NCI-H345 treated with DMSO at 0.1 percent for 48 hours (cell line): ENCODE results near the gene RSU1.

ENCODE experiments used
- DNase-seq: peaks from one replicate; lab custom pipeline; 2025; ENCODE audit not compliant: unreplicated experiment; lab: John Stamatoyannopoulos, UW

RSU1 gene

DNA sequence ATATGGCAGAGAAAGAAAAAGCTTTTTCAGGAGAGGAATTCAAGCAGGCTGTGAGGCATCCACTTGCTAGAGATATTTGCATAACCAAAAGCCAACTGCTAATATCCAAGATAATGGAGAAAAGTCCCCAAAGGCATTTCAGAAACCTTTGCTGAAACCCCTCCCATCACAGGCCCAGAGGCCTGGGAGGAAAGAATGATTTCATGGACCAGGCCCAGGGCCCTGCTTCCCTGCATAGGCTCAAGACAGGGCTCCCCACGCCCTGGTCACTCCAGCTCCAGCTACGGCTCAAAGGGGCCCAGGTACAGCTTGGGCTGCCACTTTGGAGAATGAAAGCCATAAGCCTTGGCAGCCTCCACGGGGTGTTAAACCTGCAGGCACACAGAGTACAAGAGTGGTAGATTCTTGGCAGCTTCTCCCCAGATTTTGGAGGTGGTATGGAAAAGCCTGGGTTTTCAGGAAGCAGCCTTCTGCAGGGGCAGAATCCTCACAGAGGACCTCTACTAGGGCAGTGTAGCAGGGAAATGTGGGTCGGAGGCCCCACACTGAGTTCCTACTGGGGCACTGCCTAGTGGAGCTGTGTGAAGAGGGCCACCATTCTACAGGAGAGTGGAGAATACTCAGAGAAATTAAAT, 5.6 kb upstream of the RSU1 start:
- DNase-seq = no peak

GRCh38 chr10:16822027-16822426, 4.8 kb upstream of the RSU1 start:
- DNase-seq = no peak

GRCh38 chr10:16820421-16820820, 3.2 kb upstream of the RSU1 start:
- DNase-seq = no peak

GRCh38 chr10:16820018-16820417, 2.8 kb upstream of the RSU1 start:
- no peak for DNase-seq

- DNase-seq = no peak
Measured at GRCh38 chr10:16819436-16819835, 2.2 kb upstream of the RSU1 start.

GRCh38 chr10:16819026-16819425, 1.8 kb upstream of the RSU1 start:
- DNase-seq = no peak

GRCh38 chr10:16816830-16817124, 447 bp downstream of the RSU1 start:
- no peak for DNase-seq

DNA sequence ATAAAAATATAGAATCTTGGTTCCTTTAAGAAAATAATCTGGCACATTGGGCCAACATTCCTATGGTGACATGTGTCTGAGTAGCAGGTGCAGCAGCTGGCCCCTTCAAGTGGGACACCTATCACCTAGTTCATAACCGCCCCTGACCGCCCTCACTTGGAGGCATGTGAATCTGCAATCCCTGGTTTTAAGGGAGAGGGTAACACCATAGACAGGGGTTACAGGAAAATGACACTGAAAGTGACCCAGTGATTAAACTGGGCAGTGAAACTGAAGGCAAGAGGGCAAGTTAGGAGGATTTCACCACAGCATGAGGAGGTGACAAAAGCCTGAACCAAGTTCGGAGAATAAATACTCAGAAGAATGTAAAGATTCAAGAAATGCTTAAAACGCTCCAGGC, 1.1 kb downstream of the RSU1 start:
- no peak for DNase-seq

DNA sequence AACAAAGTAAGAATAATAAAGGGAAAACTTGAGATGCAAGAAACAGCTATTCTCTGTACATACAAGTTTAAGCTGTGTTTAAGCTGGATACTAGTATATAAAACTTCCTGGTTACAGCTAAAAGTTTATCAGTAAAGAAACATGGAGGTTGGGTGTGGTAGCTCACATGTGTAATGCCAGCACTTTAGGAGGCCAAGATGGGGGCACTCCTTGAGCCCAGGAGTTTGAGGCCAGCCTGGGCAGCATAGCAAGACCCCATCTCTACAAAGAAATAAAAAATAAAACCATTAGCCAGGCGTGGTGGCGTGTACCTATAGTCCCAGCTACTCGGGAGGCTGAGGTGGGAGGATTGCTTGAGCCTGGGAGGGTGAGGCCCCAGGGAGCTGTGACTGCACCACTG, 3.2 kb downstream of the RSU1 start:
- DNase-seq = no peak

DNA sequence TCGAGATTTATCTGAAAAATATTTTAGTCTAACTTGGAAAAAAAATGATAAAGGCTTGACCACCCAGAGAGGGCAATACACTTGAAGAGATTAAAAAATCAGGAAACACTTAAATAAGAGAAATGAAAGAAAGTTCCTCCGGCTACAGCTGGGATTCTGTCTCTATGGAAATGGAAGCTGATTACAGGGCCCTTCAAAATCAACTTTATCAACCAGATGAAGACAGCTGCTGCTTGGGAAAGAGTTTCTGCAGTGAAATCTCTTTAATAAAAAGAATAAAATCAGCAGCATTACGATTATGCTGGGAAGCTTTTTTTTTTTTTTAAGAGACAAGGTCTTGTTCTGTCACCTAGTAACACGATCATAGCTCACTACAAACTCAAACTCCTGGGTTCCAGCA, 4.5 kb downstream of the RSU1 start:
- DNase-seq = no peak

GRCh38 chr10:16811765-16812164, 5.5 kb downstream of the RSU1 start:
- no peak for DNase-seq

- DNase-seq = no peak
Measured at GRCh38 chr10:16811292-16811691, 5.9 kb downstream of the RSU1 start.

DNA sequence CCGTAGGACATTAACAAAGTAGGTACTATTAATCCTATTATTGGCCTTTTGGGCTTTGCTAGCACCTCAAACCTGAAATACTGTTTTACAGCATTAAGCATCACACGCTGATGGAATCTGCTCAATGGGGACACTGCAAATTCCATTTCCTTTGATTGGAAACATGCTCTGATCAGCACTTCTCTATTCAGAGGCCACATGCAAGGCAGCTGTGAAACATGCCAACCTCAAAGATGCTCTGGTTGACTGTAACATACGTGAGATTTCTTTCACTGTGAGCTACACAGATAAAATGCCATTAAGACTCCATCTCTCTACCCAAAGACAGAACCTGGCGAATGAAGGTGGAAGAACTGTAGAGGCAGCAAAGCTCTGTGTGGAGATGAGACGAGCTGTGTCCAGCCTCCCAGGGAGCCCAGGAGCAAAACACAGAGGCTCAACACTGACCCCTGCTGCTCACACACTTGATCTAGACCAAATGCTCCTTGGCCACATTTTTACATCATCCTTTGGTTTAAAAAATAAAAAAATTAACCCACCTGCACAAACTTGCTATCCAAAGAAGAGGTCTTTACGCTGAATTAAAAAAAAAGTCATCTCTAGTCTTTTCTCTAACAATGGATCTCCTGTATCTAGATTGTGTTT, 8.0 kb downstream of the RSU1 start:
- DNase-seq = no peak

GRCh38 chr10:16804123-16804522, 13.1 kb downstream of the RSU1 start:
- no peak for DNase-seq

GRCh38 chr10:16803464-16803863, 13.8 kb downstream of the RSU1 start:
- DNase-seq = no peak

GRCh38 chr10:16799621-16800020, 17.6 kb downstream of the RSU1 start:
- DNase-seq = no peak

- no peak for DNase-seq
Measured at GRCh38 chr10:16798571-16798970, 18.7 kb downstream of the RSU1 start.

- DNase-seq = no peak
Measured at GRCh38 chr10:16795410-16796073, 21.7 kb downstream of the RSU1 start.

DNA sequence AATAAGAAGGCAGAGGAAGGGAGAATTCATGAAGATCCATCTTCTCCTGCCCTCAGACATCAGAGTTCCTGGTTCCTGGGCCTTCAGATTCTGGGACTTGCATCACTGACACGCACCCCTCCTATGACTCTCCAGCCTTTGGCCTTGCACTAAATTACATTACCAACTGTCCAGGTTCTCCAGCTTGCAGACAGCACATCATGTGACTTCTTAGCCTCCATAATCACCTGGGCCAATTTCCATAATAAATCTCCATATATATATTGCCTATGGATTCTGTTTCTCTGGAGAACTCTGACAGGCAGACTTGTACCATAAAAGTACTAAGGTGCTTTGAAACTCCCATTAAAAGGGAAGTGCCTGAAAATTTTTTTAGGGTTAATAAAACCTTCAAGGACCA, 23.2 kb downstream of the RSU1 start:
- no peak for DNase-seq

DNA sequence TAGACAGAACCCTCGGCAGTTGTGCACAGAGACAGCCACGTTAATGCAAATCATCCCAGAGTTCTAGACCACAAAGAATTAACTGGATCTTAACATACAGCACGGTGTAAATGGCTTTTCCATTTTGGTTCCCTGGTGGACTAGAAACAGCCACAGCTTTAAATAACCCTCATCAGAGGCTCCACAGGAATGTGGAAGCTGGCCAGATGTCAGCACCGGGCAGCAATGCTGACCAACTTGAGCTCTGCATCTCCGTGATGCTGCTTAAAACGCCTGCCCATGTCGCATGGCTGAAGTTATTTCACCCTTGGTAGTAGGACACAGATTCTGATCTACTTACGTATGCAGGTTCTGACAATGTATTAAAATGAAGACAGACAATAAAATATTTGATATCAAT, 24.5 kb downstream of the RSU1 start:
- no peak for DNase-seq

DNA sequence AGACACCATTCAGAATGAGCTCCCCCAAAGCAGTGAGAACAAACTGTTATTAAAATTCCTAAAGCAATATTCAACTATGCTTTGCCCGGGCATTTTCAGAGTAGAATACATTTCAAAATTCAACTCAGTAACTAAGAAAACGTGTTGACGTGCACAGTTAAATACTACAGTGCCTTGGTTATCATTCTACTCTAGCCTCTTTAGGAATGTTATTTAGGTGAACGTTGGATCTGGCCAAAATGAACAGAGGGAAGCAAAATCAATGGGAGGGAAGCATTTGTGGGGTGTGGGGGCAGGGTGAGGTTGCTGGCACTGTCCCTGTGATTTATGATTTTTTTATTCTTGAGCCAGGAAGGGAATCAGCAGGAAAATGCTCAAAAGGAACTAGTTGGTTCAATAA, 27.5 kb downstream of the RSU1 start:
- no peak for DNase-seq

DNA sequence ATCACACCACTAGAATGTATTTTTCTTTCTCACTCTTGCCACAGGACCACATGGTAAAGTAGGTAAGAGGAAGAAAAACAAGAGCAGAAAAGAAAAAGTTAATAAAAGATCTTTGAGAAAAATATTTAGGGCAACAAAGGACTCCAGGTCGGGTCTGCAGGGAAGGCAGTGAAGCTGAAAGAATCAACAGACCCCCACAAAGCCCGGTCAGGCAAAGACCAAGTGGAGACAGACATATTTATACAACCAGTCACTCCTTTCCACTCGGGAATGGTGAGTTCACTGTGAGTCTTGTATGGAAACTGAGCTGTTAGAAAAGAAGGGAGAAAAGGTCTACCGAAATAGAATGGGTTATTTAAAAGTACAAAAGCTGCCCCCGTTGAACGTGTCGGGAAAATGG, 28.0 kb downstream of the RSU1 start:
- DNase-seq = no peak

DNA sequence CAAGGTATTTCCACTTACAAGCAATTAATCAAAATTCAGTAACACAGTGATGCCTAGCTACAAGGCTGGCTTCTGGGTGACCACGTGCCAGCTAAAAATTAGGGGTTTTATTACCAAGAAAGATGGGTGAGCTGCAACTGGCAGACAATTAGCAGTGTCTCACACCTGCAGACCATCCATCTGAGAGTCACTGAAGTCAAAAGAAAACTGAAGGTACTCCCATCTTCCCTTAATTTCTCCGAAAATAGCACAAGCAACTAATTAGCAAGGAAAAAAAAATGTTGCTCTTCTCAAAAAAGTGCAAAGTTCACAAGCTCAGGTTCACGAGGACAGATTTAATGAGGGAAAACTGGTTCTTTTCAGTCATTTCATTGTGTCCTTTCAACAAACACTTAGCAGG, 28.4 kb downstream of the RSU1 start:
- DNase-seq = no peak
